Measurements from ENCODE around the gene AKAP13. TPM values are rescaled to one million over a fixed set of nuclear protein-coding genes. Genes with fewer than 3 reads are reported as not detected.

Gene AKAP13
- total RNA-seq, 1 experiment from 2014 or later, result 54.5 TPM

- BruUV-seq (replicated peaks), result no TSS peak
- POLR2A ChIA-PET (ENCODE audit: low non-redundant PET), result no interaction called here
- no peak for TF ChIP-seq CTCF (conservative IDR thresholded peaks at IDR 0.05; ENCODE audit: low read depth, low read length)
- TF ChIP-seq EZH2 (IDR thresholded peaks at IDR 0.05; ENCODE audit: borderline replicate concordance, low read depth, low read length, poor library complexity, severe bottlenecking), result no peak
- peaks cover 18% of the 10 kb centered on the region for H3K36me3 ChIP-seq (ENCODE audit: insufficient read depth, low read length, poor library complexity, severe bottlenecking)
- DNase-seq (ENCODE audit: low spot score), result no peak
- H3K27ac ChIP-seq (ENCODE audit: low read depth, low read length, poor library complexity, severe bottlenecking), result no peak overlapping the region
- intact Hi-C loops (cut with micrococcal nuclease; ENCODE audit: unreplicated experiment), result no loop called here
- H3K9me3 ChIP-seq (ENCODE audit: low read depth, low read length, poor library complexity, severe bottlenecking), result no peaks in the 10 kb centered on the region
- no peaks in the 10 kb centered on the region for H3K27me3 ChIP-seq (replicated peaks; ENCODE audit: insufficient read depth, low read depth, low read length, poor library complexity)
- H3K4me1 ChIP-seq (ENCODE audit: insufficient read depth, low read length, poor library complexity, severe bottlenecking), result peaks cover 28% of the 10 kb centered on the region
- CTCF ChIA-PET, result no interaction called here
- no peak overlapping the region for H3K4me3 ChIP-seq (ENCODE audit: low read depth, low read length, poor library complexity, severe bottlenecking)
These were observed 312.9 kb downstream of the AKAP13 start for GRCh38 chr15:85693277-85693676.

- Histone ChIP-seq H3K4me3 (ENCODE audit: low read depth, low read length, poor library complexity, severe bottlenecking) (no peak overlapping the region), H3K27ac (ENCODE audit: low read depth, low read length, poor library complexity, severe bottlenecking) (no peak overlapping the region), H3K27me3 (replicated peaks; ENCODE audit: insufficient read depth, low read depth, low read length, poor library complexity) (no peaks in the 10 kb centered on the region), H3K36me3 (ENCODE audit: insufficient read depth, low read length, poor library complexity, severe bottlenecking) (peaks cover 18% of the 10 kb centered on the region), H3K4me1 (ENCODE audit: insufficient read depth, low read length, poor library complexity, severe bottlenecking) (peaks cover 20% of the 10 kb centered on the region), H3K9me3 (ENCODE audit: low read depth, low read length, poor library complexity, severe bottlenecking) (no peaks in the 10 kb centered on the region)
- no peak for DNase-seq (ENCODE audit: low spot score)
- intact Hi-C loops (cut with micrococcal nuclease; ENCODE audit: unreplicated experiment), result no loop called here
- ChIA-PET CTCF (no interaction called here), POLR2A (ENCODE audit: low non-redundant PET) (no interaction called here)
- no TSS peak for BruUV-seq (replicated peaks)
- TF ChIP-seq EZH2 (IDR thresholded peaks at IDR 0.05; ENCODE audit: borderline replicate concordance, low read depth, low read length, poor library complexity, severe bottlenecking) (no peak), CTCF (conservative IDR thresholded peaks at IDR 0.05; ENCODE audit: low read depth, low read length) (no peak)
These were observed 313.7 kb downstream of the AKAP13 start for GRCh38 chr15:85694091-85694490.

- H3K9me3 ChIP-seq (ENCODE audit: low read depth, low read length, poor library complexity, severe bottlenecking), result no peaks in the 10 kb centered on the region
- no peak for DNase-seq (ENCODE audit: low spot score)
- peaks cover 6% of the 10 kb centered on the region for H3K36me3 ChIP-seq (ENCODE audit: insufficient read depth, low read length, poor library complexity, severe bottlenecking)
- peaks cover 12% of the 10 kb centered on the region for H3K4me1 ChIP-seq (ENCODE audit: insufficient read depth, low read length, poor library complexity, severe bottlenecking)
- H3K27me3 ChIP-seq (replicated peaks; ENCODE audit: insufficient read depth, low read depth, low read length, poor library complexity), result no peaks in the 10 kb centered on the region
- no peak overlapping the region for H3K27ac ChIP-seq (ENCODE audit: low read depth, low read length, poor library complexity, severe bottlenecking)
- intact Hi-C loops (cut with micrococcal nuclease; ENCODE audit: unreplicated experiment), result no loop called here
- TF ChIP-seq CTCF (conservative IDR thresholded peaks at IDR 0.05; ENCODE audit: low read depth, low read length) (no peak), EZH2 (IDR thresholded peaks at IDR 0.05; ENCODE audit: borderline replicate concordance, low read depth, low read length, poor library complexity, severe bottlenecking) (no peak)
- no peak overlapping the region for H3K4me3 ChIP-seq (ENCODE audit: low read depth, low read length, poor library complexity, severe bottlenecking)
- CTCF ChIA-PET, result no interaction called here
- POLR2A ChIA-PET (ENCODE audit: low non-redundant PET), result interaction anchor here (0.8 kb wide), 1 partner anchor 25 kb away, joined by 4 read pairs; no protein-coding TSS in a partner anchor
- BruUV-seq (replicated peaks), result no TSS peak
These were observed 320.4 kb downstream of the AKAP13 start for GRCh38 chr15:85700767-85701166.

Measured in A673 (cell line).